ENCODE measurements around the gene CDC14A.
"Not testable (repeated sequence)": the region's sequence is repeated elsewhere in the genome, so short reads cannot be mapped to it uniquely, and the experiment has no call there.

CDC14A gene

GRCh38 chr1:100398648-100399047 is 46.3 kb downstream of the CDC14A start:
- no peak for DNase-seq (ENCODE audit: low read depth)
- TF ChIP-seq, protein P1, sequence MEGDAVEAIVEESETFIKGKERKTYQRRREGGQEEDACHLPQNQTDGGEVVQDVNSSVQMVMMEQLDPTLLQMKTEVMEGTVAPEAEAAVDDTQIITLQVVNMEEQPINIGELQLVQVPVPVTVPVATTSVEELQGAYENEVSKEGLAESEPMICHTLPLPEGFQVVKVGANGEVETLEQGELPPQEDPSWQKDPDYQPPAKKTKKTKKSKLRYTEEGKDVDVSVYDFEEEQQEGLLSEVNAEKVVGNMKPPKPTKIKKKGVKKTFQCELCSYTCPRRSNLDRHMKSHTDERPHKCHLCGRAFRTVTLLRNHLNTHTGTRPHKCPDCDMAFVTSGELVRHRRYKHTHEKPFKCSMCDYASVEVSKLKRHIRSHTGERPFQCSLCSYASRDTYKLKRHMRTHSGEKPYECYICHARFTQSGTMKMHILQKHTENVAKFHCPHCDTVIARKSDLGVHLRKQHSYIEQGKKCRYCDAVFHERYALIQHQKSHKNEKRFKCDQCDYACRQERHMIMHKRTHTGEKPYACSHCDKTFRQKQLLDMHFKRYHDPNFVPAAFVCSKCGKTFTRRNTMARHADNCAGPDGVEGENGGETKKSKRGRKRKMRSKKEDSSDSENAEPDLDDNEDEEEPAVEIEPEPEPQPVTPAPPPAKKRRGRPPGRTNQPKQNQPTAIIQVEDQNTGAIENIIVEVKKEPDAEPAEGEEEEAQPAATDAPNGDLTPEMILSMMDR (IDR thresholded peaks at IDR 0.05; ENCODE audit: low read length, missing control alignments) = no peak

GRCh38 chr1:100400404-100400803 is 48.1 kb downstream of the CDC14A start:
- peak; percentile 42 for DNase-seq (ENCODE audit: low read depth)
- TF ChIP-seq, protein P1 (IDR thresholded peaks at IDR 0.05; ENCODE audit: low read length, missing control alignments) = no peak
- no peak overlapping the region for H3K4me3 ChIP-seq (replicated peaks; ENCODE audit: low read depth, low read length)

More at GRCh38 chr1:100398648-100399047, 46.3 kb downstream of the CDC14A start:
- no peak overlapping the region for H3K4me3 ChIP-seq (replicated peaks; ENCODE audit: low read depth, low read length)

DNA sequence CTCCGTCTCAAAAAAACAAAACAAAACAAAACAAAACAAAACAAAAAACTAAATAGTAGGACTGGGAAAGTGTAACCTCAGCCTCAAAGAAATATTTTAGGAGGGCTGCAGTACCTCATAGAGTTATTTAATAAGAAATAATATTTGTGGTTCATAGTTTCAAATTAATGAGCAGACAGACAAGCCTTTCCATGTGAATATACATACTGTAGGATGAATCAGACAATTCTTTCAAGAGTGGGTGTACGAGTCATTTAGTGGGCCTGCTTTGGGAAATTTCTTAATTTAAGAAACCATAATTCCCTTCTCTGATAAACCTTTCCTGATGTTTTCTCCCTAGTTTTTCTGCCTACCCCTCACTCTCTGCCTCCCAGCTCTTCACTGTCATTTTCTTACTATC is 52.5 kb downstream of the CDC14A start:
- H3K4me3 ChIP-seq (replicated peaks; ENCODE audit: low read depth, low read length) = no peak overlapping the region
- TF ChIP-seq, protein P1 (IDR thresholded peaks at IDR 0.05; ENCODE audit: low read length, missing control alignments) = no peak
- peak; percentile 10 for DNase-seq (ENCODE audit: low read depth)

GRCh38 chr1:100405902-100406301 is 53.6 kb downstream of the CDC14A start:
- not testable (repeated sequence) for DNase-seq (ENCODE audit: low read depth); H3K4me3 ChIP-seq (replicated peaks; ENCODE audit: low read depth, low read length)

DNA sequence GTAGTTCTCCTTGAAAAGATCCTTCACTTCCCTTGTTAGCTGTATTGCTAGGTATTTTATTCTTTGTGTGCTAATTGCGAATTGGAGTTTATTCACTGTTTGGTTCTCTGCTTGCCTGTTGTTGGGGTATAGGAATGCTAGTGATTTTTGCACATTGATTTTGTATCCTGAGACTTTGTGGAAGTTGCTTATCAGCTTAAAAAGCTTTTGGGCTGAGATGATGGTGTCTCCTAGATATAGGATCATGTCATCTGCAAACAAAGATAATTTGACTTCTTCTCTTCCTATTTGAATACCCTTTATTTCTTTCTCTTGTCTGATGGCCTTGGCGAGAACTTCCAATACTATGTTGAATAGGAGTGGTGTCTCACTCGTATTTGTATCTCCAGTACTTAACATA is 55.1 kb downstream of the CDC14A start:
- DNase-seq (ENCODE audit: low read depth); H3K4me3 ChIP-seq (replicated peaks; ENCODE audit: low read depth, low read length): not testable (repeated sequence)

GRCh38 chr1:100411019-100411418 is 58.7 kb downstream of the CDC14A start:
- DNase-seq (ENCODE audit: low read depth) = no peak
- no peak overlapping the region for H3K4me3 ChIP-seq (replicated peaks; ENCODE audit: low read depth, low read length)
- TF ChIP-seq, protein P1 (IDR thresholded peaks at IDR 0.05; ENCODE audit: low read length, missing control alignments) = no peak

DNA sequence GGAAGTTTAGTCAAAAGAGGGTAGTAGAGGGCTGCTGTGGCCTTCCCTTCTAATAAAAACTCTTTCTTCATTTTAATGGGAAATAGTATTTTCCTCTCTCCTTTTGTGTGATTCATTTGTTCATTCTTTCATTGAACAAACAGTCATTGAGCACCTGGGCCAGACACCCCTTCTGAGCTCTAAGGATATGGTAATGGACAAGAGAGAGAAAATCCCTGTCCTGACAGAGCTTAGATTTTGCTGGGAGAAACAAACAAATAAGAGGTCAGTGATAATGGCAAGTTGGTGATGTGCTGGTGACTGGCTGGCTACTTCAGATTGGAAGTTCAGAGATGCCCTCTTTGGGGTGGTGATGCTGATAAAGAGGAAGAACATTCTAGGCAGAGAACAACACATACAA is 59.3 kb downstream of the CDC14A start:
- no peak for DNase-seq (ENCODE audit: low read depth)
- no peak overlapping the region for H3K4me3 ChIP-seq (replicated peaks; ENCODE audit: low read depth, low read length)
- TF ChIP-seq, protein P1 (IDR thresholded peaks at IDR 0.05; ENCODE audit: low read length, missing control alignments) = no peak

DNA sequence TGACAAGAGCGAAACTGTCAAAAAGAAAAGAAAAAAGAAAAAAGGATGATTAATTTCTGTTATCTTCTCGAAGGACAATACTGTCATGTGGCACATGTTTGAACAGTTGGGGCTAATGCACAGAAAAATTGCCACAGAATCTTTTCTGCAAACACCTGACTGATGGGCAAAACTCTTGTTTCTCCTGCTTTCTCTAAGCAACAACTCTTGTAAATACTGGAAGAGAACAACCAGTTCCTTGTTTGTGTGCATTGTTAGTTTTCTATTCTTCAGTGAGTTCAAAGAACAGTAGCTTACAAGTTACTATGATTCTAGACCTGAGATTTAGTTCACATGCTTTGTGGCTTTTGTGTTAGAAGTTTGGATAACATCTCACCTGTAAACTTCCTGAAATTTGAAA is 60.7 kb downstream of the CDC14A start:
- H3K4me3 ChIP-seq (replicated peaks; ENCODE audit: low read depth, low read length) = no peak overlapping the region
- TF ChIP-seq, protein P1 (IDR thresholded peaks at IDR 0.05; ENCODE audit: low read length, missing control alignments) = no peak
- no peak for DNase-seq (ENCODE audit: low read depth)
